EH (cell line): ENCODE measurements around the gene CXCL8.
"Not testable (repeated sequence)": the region's sequence is repeated elsewhere in the genome, so short reads cannot be mapped to it uniquely, and the experiment has no call there.

Source experiments
- DNase-seq: peaks from one replicate; pipeline ENCODE4 v3.0.0-alpha.2; 2015; ENCODE audit warnings: low read depth

CXCL8 gene

DNA sequence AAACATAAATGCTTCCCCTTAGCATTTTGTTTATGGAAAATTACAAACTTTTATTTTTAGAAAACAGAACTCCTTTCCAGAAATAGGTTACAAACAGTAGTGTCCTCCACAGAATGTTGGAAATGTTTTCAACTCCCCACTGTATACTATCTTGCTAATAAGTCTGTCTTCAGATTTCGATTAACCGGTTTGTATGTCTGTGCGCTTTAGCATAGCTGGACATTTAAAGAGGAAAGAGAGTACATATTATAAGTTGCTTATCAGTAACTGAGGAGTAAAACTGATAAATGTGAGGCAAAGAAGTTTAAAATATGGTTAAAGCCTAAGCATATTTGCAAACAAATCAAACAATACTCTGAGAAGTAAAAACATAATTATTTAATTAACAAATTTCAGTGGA is 3.4 kb downstream of the CXCL8 start:
- no peak for DNase-seq

DNA sequence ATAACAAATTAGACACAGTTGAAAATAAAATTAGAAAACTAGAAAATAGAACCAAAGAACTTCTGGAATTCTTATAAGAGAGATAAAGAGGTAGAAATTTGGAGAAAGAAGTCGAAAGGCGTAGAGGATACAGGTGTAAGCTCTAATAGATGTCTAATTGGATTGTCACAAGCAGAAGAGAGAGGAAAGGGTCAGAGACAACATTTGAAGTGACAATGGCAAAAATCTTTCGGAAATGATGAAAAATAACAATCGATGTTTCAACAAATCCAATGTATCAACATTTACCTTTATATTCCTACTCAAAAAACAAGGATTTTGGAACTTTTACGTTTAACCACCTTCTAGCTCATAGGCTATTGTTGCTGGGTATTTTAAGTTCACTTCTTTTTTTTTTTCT is 3.8 kb downstream of the CXCL8 start:
- no peak for DNase-seq

DNA sequence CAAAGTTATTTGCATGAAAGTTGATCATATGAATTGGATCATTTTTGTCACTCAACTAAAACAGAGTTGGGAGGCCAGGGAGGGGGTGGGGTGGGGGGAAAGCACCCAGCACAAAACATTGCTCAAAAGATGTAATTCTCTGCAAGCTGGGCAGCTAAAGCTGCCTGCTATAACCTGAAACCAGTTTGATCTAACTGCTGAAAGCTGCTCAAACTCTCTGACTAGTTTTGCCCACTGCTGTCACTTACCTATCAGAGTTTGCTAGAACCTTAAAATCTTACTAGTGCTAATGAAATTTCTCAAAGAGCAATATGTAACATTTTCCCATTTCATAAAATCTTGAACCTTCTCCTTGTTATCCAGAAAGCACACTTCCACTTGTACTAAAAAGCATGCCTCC is 10.4 kb downstream of the CXCL8 start:
- DNase-seq, result no peak

DNA sequence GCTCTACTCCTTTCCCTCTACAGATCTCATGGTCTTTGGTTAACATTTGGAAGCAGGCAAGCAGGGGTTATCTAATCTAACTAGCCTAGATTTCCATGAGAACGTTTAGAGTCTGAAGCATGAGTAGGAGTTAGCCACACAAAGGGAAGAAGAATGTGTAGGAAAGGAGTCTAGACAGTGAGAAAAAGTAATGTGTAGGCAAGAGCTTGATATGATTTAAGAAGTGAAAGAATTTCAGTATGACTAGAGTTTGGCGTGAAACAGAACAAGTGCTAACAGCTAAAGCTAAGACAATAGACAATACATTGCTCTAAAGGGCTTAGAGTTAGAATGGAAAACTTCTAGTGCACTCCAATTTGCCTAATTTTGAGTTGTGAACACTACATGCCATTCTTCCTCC is 10.8 kb downstream of the CXCL8 start:
- no peak for DNase-seq

DNA sequence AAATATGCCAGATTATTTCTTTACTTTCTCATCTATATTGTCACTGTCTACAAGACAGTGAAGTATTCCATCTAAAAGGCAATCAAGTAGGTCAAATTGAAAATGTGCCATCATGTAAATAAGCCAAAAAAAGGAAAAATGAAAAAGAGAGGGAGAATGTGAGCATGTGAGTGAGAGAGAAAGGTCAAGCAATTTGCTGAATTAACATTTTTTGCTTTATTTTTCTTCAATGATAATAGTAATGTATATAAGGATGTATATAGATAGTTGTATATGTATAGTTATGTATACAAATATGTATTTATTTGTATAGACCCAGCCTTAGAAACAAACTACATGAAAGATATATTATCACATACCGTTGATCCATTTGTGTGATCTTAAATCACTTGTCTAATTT is 11.5 kb downstream of the CXCL8 start:
- no peak for DNase-seq

- DNase-seq, result no peak
Measured at GRCh38 chr4:73752424-73752823, 12.1 kb downstream of the CXCL8 start.

- DNase-seq, result no peak
Measured at GRCh38 chr4:73753215-73753614, 12.8 kb downstream of the CXCL8 start.

DNA sequence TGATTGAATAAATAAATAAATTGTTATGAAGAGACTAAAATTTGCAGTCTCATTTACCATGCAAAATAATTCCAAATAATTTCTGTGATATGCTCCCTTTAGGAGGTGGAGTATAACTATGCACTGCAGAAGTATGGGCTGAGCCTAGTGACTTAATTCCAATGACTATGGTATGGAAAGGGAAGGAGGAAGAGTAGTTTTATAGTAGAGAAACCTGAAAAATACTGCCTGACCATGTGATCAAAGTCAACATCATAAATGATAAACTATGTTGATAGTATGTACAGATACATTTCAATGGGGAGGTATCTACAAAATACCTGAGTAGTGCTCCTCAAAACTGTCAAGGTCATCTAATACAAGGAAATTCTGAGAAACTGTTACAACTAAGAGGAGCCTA is 14.6 kb downstream of the CXCL8 start:
- DNase-seq, result no peak

DNA sequence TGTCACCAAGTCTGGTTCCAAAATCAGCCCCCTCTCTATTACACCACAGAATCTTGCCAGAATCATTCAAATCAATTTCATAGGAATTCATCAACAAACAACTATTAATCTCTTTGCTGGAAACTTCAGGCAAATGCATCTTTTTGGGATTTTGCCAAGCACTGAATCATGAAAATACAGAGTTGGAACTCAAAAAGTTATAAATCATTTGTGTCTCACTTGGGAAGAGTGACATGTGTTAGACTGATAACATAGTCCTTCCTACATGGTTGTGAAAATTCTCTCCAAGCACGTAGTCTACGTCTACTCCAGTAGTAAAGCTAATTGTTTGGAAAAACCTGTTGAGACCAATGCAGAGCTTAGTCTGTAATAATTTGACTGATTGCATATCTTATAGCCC is 19.0 kb downstream of the CXCL8 start:
- no peak for DNase-seq

DNA sequence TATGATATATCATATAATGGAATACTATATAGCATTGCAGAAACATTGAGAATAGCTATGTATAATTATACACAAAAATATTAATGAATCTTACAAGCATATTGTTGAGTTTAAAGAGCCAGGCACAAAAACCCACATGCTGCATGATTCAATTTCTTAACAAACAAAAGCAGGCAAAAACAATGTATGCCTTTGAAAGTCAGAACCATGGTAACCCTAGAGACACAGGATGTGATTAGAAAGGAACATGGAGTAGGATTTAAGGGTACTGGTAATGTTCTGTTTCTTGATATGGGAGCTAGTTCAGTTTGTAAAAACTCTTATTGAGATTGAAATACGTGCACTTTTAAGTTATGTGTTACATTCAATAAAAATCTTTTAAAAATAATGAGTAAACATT is 21.5 kb downstream of the CXCL8 start:
- DNase-seq, result no peak

GRCh38 chr4:73762409-73762808 is 22.0 kb downstream of the CXCL8 start:
- DNase-seq, result no peak

- no peak for DNase-seq
Measured at GRCh38 chr4:73763877-73764276, 23.5 kb downstream of the CXCL8 start.

DNA sequence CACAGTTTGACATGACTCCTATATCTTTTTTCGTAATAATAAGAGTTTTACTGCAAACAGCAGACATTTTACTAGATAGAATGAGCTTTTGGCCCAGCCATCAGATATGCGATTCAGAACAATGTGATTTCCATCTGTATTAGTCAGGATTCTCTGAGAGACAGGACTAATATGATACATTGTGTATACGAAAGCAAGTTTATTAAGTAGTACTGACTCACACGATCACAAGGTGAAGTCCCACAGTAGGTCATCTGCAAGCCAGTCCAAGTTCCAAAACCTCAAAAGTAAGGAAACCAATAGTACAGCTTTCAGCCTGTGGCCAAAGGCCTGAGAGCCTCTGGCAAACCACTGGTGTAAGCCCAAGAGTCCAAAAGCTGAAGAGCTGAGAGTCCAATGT is 24.1 kb downstream of the CXCL8 start:
- peak; percentile 3 for DNase-seq

- no peak for DNase-seq
Measured at GRCh38 chr4:73765296-73765695, 24.9 kb downstream of the CXCL8 start.

DNA sequence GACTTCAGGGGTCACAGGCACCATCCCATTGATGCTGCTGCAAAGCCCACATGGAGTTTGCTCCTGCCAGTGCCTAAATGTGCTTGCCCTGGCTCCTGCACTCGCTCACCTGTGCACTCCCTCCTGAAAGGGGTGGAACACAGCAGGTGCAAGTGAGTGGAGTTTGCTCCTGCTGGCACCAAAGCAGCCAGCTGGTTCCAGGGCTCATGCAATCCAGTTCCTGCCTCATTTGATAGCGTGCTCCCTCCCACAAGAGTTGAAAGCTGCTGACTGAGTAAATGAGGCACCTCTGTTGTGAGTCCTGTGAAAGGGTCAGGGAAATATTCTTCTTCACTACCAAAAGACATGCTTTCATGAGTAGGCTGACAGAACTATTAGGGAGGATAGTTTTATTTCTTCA is 30.5 kb downstream of the CXCL8 start:
- no peak for DNase-seq

DNA sequence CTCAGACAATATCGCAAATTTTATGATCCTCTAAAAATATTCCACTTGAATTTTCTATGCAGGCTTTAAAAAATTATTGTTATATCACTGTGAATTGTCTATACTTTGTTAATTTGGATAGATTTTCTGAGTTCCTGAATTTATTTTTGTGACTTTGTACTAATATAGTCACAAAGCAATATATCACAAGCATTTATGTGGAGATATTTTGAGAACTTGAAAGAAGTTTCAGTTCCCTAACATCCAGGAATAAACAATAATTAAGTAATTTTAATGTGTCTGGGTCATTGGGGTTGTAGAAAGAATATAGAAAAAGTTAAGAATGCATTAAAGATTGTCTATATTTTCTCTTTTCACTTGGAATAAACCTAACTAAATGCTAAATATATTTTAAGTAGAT is 32.0 kb downstream of the CXCL8 start:
- no peak for DNase-seq

DNA sequence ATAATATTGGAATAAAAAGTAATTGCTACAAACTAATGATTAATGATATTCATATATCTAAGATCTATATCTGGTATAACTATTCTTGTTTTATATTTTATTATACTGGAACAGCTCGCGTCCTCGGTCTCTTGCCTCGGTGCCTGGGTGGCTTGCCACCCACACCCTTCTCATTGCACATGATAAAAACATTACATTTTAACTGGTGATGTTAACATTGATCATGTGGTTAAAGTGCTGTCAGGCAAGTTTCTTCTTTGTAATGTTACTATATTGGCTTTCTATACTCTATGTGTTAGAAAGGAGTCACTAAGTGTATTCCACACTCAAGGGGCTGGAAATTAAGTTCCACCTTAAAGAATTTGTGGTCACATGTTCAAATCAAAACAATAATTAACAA is 34.0 kb downstream of the CXCL8 start:
- not testable (repeated sequence) for DNase-seq

DNA sequence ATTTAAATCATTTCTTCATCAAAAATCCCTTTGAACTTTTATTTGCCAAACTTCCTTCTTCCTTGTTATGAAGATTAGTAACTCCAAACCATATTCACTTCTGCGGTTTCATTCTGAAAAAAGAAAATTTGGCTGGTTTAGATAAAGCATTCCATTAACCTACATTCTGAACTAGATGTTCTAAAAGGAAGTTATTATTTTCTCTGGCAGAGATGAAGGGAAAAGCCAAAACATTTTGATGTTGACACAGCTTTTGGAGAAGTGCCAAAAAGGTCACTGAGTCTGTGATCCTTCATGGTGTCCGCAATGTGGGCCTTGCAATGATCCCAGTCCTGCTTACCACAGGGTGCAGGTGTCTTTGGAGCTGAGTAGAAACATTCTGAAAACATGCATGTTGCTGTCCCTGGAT is 36.0 kb downstream of the CXCL8 start:
- peak; percentile 61 for DNase-seq

DNA sequence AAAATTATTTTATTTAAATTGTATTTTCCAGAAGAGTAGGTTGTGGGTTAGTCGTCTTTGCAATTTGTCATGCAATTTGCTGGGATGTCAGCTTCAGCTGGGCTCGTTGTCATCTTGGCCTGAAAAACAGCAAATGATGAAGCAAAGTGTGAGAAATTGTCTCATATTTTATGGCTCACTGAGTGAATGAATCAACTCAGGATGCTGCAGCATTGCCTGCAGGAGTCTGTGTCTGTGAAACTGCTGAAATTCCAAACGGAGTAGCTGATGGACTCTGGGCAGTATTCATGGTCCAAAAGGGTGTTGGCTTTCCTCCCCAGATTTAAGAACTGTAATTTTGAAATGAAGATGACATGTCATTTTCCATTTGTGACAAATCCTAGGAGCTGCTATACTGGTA is 37.2 kb downstream of the CXCL8 start:
- peak; percentile 32 for DNase-seq

DNA sequence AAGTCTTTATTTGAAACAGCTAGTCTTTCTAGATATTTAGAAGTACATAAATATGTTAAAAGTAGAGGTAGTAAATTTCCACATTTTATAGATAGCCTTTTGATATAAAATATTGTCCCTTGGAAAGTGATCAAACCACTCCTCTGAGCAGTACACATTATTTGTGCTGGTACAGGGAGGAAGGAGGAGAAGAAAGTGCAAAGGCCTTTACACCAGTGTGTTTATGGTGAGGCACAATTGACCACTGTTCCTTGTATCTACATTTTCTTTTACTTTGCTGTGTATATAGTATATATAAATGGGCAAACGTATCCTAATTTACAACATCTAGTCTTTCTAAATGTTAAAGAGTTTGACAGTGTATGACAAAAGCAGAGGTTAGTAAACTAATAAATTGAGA is 39.9 kb downstream of the CXCL8 start:
- DNase-seq, result no peak

DNA sequence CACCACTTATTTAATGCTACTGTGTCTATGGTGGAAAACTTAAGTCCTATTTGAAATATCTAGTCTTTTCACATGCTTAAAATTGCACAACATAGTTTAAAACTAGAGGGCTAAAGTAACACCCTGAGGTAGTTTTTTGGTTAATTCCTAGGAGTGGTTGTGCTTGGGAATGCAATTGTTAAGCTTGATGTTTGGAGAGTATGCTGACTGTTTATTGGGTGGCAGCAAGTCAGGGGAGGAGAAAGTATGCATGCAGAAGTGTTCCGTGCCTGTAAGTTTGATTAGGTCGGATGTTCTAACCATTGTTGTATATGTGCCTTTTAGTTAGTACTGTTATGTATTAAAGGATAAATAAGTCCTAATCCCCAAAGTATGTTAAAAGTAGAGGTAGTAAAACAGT is 40.5 kb downstream of the CXCL8 start:
- DNase-seq, result no peak

- no peak for DNase-seq
Measured at GRCh38 chr4:73788411-73788810, 48.0 kb downstream of the CXCL8 start.
